Lower lobe of right lung (tissue), 2 donors: ENCODE data around the gene NLRP14. TPM values are rescaled to one million over a fixed set of nuclear protein-coding genes. Genes with fewer than 3 reads are reported as not detected.

Experiments
- ATAC-seq, 2 donors: fragments of 200-7000 bp; cut with Tn5 transposase; one replicate each; pipeline ENCODE4 v1.9.1; 2020 to 2022; ENCODE audit warnings: mild to moderate bottlenecking in 2 of 2, moderate library complexity in 2 of 2
- DNase-seq: peaks from one replicate; pipeline ENCODE4 v3.0.0-alpha.2; 2020
- H3K27ac ChIP-seq: fragments of 200-600 bp; one replicate; pipeline ENCODE4 v1.8.0; 2022
- H3K27me3 ChIP-seq: fragments of 200-600 bp; one replicate; pipeline ENCODE4 v1.8.0; 2022; ENCODE audit warnings: low read depth
- H3K36me3 ChIP-seq: fragments of 200-600 bp; one replicate; pipeline ENCODE4 v1.8.0; 2022; ENCODE audit warnings: mild to moderate bottlenecking
- H3K4me1 ChIP-seq: fragments of 200-600 bp; one replicate; pipeline ENCODE4 v1.8.0; 2022
- H3K4me3 ChIP-seq: fragments of 200-600 bp; one replicate; pipeline ENCODE4 v1.8.0; 2022; ENCODE audit warnings: mild to moderate bottlenecking
- H3K9me3 ChIP-seq: fragments of 200-600 bp; one replicate; pipeline ENCODE4 v1.8.0; 2022
- CTCF ChIP-seq: fragments of 200-600 bp; IDR thresholded peaks from one replicate; pipeline ENCODE4 v1.8.0; 2022; ENCODE audit warnings: antibody characterized with exemption, mild to moderate bottlenecking
- intact Hi-C: fragments of 100-400 bp; cut with DNase I; formaldehyde crosslinking; loops from one replicate; pipeline ENCODE4 v1.11.0; 2022
- total RNA-seq: library from RNA; stranded (reverse); fragmentation: NEBNext Ultra II Directional; extraction: Animal tissue kit (Norgen Biotek cat#: 25700); gene quantifications from one replicate; pipeline ENCODE4 v1.2.1, GENCODE V29; 2021
- donor health status: DM: no; HTN: yes; CAD: no; lungs with severe emphysema.

The NLRP14 gene
- total RNA-seq, 1 donor from 2014 or later, result not detected

GRCh38 chr11:7056828-7057513 is 36.7 kb downstream of the NLRP14 start:
- H3K27ac ChIP-seq, result peak overlapping the region; percentile 14
- DNase-seq (no peak), ATAC-seq (no peak)
- H3K9me3 ChIP-seq, result no peaks in the 10 kb centered on the region
- intact Hi-C loops, result no loop called here
- H3K4me1 ChIP-seq, result no peaks in the 10 kb centered on the region
- H3K36me3 ChIP-seq, result no peaks in the 10 kb centered on the region
- no peak overlapping the region for H3K4me3 ChIP-seq
- no peaks in the 10 kb centered on the region for H3K27me3 ChIP-seq
- no peak for TF ChIP-seq CTCF

- Histone ChIP-seq H3K9me3 (no peaks in the 10 kb centered on the region), H3K4me3 (no peak overlapping the region), H3K27me3 (no peaks in the 10 kb centered on the region), H3K4me1 (no peaks in the 10 kb centered on the region), H3K36me3 (no peaks in the 10 kb centered on the region), H3K27ac (peak overlapping the region; percentile 14)
- TF ChIP-seq CTCF, result no peak
- DNase-seq, result no peak
- peak in 1 of 2 donors; percentile 44 for ATAC-seq
- intact Hi-C loops, result no loop called here
Observed at GRCh38 chr11:7057641-7058040, 37.4 kb downstream of the NLRP14 start.

- TF ChIP-seq CTCF, result no peak
- Histone ChIP-seq H3K36me3 (no peaks in the 10 kb centered on the region), H3K27ac (no peak overlapping the region), H3K9me3 (no peaks in the 10 kb centered on the region), H3K27me3 (no peaks in the 10 kb centered on the region), H3K4me3 (no peak overlapping the region), H3K4me1 (no peaks in the 10 kb centered on the region)
- no peak for ATAC-seq
- no peak for DNase-seq
- intact Hi-C loops, result no loop called here
Observed at GRCh38 chr11:7060868-7061267, 40.6 kb downstream of the NLRP14 start.

- ATAC-seq (no peak), DNase-seq (no peak)
- Histone ChIP-seq H3K4me3 (no peak overlapping the region), H3K27ac (no peak overlapping the region), H3K27me3 (no peaks in the 10 kb centered on the region), H3K4me1 (no peaks in the 10 kb centered on the region), H3K9me3 (no peaks in the 10 kb centered on the region), H3K36me3 (no peaks in the 10 kb centered on the region)
- intact Hi-C loops, result no loop called here
- TF ChIP-seq CTCF, result no peak
Observed at GRCh38 chr11:7062534-7062933, 42.3 kb downstream of the NLRP14 start.

- no peak for DNase-seq
- ATAC-seq, result no peak
Observed at GRCh38 chr11:7072401-7073028, 52.2 kb downstream of the NLRP14 start.

More at GRCh38 chr11:7072401-7073028, 52.2 kb downstream of the NLRP14 start:
- no peaks in the 10 kb centered on the region for H3K9me3 ChIP-seq
- H3K36me3 ChIP-seq, result no peaks in the 10 kb centered on the region
- intact Hi-C loops, result no loop called here
- TF ChIP-seq CTCF, result no peak
- no peak overlapping the region for H3K4me3 ChIP-seq
- H3K4me1 ChIP-seq, result no peaks in the 10 kb centered on the region
- no peak overlapping the region for H3K27ac ChIP-seq
- H3K27me3 ChIP-seq, result peaks cover 6% of the 10 kb centered on the region
